Measurements from ENCODE around the gene SAGE1.

DNA sequence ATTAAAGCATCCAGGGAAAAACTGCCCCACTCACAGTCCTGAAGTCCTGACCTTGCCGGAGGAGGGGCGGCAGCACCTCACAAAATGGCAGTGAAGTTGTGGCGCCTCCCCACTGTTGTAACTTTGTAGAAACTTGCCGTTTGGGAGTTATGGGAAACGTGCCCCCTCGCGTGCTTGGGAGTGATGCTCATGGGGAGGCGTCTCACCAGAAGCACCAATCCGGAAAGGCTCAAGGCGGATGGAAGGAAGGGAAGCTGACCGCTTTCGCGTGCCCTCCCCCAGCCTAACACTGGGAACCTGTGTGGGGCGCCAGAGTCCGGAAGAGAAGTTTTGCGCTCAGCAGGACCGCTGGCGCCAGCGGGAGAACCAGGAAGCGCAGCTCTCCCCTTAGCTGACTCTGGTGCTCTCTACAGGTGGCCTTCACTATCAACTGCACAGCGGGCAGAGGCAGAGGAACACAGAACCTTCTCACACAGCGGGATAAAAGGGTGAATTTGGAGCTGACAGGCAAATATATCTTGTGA lies at the start of gene SAGE1, which contains the start of gene CT45A10:
- TF ChIP-seq EZH2 (IDR thresholded peaks at IDR 0.05; ENCODE audit: borderline replicate concordance, low read depth, low read length, poor library complexity, severe bottlenecking), result no peak
- TF ChIP-seq, protein P1, sequence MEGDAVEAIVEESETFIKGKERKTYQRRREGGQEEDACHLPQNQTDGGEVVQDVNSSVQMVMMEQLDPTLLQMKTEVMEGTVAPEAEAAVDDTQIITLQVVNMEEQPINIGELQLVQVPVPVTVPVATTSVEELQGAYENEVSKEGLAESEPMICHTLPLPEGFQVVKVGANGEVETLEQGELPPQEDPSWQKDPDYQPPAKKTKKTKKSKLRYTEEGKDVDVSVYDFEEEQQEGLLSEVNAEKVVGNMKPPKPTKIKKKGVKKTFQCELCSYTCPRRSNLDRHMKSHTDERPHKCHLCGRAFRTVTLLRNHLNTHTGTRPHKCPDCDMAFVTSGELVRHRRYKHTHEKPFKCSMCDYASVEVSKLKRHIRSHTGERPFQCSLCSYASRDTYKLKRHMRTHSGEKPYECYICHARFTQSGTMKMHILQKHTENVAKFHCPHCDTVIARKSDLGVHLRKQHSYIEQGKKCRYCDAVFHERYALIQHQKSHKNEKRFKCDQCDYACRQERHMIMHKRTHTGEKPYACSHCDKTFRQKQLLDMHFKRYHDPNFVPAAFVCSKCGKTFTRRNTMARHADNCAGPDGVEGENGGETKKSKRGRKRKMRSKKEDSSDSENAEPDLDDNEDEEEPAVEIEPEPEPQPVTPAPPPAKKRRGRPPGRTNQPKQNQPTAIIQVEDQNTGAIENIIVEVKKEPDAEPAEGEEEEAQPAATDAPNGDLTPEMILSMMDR (conservative IDR thresholded peaks at IDR 0.05; ENCODE audit: low read depth, low read length), result no peak
